SK-N-SH (cell line): ENCODE data around the gene DEPDC1.

Experiments
- EZH2phosphoT487 ChIP-seq: fragments of 200-600 bp; sonication (generic); IDR thresholded peaks from 2 replicates; pipeline ENCODE4 v1.6.1; 2017; ENCODE audit warnings: low read depth, mixed run types, mild to moderate bottlenecking, antibody characterized with exemption, moderate library complexity, borderline replicate concordance
- FOSL2 ChIP-seq: IDR thresholded peaks from 2 replicates; pipeline ENCODE4 v1.4.0; 2012; ENCODE audit warnings: low read depth, mild to moderate bottlenecking, moderate library complexity, borderline replicate concordance
- JUND ChIP-seq: IDR thresholded peaks from 2 replicates; pipeline ENCODE4 v1.4.0; 2012
- TF ChIP-seq, protein P1 (sequence below): fragments of 200-600 bp; sonication (generic); IDR thresholded peaks from 2 replicates; pipeline ENCODE4 v1.6.1; 2017; ENCODE audit warnings: antibody characterized with exemption, mild to moderate bottlenecking, moderate library complexity

DNA sequence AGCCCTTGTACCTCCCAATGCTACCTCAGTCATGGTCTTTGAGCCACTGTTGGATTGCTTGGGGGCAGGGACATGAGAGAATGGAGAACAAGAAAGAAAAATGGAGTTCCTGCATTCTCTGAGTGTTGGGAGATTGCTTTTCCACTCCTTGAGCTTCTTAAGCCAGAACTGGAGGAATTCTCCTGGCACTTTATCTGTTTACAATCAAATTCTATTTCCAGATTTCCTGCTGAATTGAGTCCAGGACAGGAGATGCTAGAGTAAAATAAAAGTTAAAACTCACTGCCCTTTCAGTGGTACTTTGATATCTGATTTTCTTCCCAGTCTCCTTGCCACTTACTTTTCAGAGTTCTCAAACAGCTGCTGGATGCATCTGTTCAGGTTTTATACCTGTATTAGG lies 24.4 kb upstream of the DEPDC1 start:
- TF ChIP-seq, protein P1, sequence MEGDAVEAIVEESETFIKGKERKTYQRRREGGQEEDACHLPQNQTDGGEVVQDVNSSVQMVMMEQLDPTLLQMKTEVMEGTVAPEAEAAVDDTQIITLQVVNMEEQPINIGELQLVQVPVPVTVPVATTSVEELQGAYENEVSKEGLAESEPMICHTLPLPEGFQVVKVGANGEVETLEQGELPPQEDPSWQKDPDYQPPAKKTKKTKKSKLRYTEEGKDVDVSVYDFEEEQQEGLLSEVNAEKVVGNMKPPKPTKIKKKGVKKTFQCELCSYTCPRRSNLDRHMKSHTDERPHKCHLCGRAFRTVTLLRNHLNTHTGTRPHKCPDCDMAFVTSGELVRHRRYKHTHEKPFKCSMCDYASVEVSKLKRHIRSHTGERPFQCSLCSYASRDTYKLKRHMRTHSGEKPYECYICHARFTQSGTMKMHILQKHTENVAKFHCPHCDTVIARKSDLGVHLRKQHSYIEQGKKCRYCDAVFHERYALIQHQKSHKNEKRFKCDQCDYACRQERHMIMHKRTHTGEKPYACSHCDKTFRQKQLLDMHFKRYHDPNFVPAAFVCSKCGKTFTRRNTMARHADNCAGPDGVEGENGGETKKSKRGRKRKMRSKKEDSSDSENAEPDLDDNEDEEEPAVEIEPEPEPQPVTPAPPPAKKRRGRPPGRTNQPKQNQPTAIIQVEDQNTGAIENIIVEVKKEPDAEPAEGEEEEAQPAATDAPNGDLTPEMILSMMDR, result no peak
- TF ChIP-seq EZH2phosphoT487, result no peak
- TF ChIP-seq FOSL2, result no peak
- no peak for TF ChIP-seq JUND
